ENCODE data around the gene PPIL4.

PPIL4 gene

DNA sequence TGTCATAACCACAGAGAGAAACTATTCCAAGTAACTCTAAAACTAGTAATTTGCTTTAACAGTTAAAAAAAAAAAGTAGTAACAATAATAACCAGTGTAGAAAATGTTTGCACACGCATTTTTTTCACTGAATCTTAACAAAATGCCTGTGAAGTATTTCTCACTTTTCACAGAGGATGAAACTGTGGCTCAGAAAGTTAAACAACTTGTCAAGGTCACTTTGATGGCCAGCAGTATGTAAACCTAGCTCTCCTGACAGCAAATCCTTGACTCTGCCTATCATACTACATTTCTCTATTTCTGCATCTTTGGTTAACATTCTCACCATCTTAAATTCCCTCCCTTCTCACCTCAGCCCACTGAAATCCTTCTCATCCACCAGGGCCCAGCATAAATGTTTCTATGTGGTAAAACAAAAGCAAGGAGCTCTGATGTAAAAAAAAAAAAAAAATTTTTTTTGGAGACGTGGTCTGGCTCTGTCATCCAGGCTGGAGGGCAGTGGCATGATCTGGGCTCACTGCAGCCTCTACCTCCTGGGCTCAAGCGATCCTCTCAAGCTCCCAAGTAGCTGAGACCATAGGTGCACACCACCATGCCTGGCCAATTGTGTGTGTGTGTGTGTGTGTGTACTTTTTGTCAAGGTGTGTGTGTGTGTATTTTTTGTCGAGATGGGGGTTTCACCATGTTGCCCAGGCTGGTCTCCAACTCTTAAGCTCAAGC lies 34.9 kb downstream of the PPIL4 start:
- no peaks in the 10 kb centered on the region for H3K9me3 Mint-ChIP-seq
- H3K27me3 Mint-ChIP-seq (ENCODE audit: low read depth, poor library complexity): no peaks in the 10 kb centered on the region
- H3K27ac Mint-ChIP-seq: no peak overlapping the region
- peaks cover 46% of the 10 kb centered on the region for H3K36me3 Mint-ChIP-seq (ENCODE audit: low read depth)
- no peaks in the 10 kb centered on the region for H3K4me1 Mint-ChIP-seq
- TF ChIP-seq, protein P1, sequence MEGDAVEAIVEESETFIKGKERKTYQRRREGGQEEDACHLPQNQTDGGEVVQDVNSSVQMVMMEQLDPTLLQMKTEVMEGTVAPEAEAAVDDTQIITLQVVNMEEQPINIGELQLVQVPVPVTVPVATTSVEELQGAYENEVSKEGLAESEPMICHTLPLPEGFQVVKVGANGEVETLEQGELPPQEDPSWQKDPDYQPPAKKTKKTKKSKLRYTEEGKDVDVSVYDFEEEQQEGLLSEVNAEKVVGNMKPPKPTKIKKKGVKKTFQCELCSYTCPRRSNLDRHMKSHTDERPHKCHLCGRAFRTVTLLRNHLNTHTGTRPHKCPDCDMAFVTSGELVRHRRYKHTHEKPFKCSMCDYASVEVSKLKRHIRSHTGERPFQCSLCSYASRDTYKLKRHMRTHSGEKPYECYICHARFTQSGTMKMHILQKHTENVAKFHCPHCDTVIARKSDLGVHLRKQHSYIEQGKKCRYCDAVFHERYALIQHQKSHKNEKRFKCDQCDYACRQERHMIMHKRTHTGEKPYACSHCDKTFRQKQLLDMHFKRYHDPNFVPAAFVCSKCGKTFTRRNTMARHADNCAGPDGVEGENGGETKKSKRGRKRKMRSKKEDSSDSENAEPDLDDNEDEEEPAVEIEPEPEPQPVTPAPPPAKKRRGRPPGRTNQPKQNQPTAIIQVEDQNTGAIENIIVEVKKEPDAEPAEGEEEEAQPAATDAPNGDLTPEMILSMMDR (IDR thresholded peaks at IDR 0.05): no peak
- no peak for DNase-seq
- H3K4me3 Mint-ChIP-seq: no peak overlapping the region

DNA sequence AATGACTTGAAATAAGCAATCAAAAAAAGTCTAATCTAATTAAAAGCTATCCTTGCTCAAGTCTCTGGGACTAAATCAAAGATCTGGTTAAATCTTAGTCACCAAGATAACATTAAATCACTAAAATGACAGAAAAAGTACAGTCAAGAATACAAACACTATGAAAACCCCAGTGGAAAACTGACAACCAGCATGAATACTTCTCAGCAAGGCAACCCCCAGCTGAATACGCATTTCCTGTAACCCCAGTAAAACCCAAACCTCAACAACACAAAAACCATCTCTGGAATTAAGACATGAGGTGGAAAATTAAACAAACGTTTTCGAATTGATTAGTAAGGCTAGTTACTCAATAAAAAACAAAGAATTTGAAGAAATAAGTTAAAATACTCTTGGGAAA lies 37.4 kb downstream of the PPIL4 start:
- no peaks in the 10 kb centered on the region for H3K4me1 Mint-ChIP-seq
- H3K9me3 Mint-ChIP-seq: no peaks in the 10 kb centered on the region
- no peaks in the 10 kb centered on the region for H3K27me3 Mint-ChIP-seq (ENCODE audit: low read depth, poor library complexity)
- H3K36me3 Mint-ChIP-seq (ENCODE audit: low read depth): peaks cover 35% of the 10 kb centered on the region
- no peak overlapping the region for H3K27ac Mint-ChIP-seq
- no peak overlapping the region for H3K4me3 Mint-ChIP-seq
- TF ChIP-seq, protein P1 (IDR thresholded peaks at IDR 0.05): no peak
- DNase-seq: no peak

DNA sequence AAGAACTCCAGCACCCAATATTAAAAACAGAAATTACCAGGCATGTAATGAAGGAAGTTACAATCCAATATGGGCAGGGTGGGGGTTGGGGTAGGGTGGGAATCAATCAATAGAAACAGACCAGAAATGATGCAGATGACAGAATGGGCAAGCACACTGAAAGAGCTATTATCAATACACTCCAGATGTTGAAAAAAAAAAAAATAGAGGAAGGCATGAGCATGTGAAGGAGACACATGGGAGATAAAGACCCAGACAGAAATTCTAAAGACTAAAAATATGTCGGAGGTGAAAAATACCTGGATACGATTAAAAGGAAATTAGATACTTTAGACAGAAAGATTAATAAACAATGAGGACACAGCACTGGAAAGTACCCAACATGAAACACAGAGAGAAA lies 42.0 kb downstream of the PPIL4 start:
- no peaks in the 10 kb centered on the region for H3K9me3 Mint-ChIP-seq
- H3K4me3 Mint-ChIP-seq: no peak overlapping the region
- peak overlapping the region; percentile 66 for H3K27ac Mint-ChIP-seq
- H3K4me1 Mint-ChIP-seq: no peaks in the 10 kb centered on the region
- H3K36me3 Mint-ChIP-seq (ENCODE audit: low read depth): peaks cover 20% of the 10 kb centered on the region
- H3K27me3 Mint-ChIP-seq (ENCODE audit: low read depth, poor library complexity): no peaks in the 10 kb centered on the region
- TF ChIP-seq, protein P1 (IDR thresholded peaks at IDR 0.05): no peak
- DNase-seq: no peak

DNA sequence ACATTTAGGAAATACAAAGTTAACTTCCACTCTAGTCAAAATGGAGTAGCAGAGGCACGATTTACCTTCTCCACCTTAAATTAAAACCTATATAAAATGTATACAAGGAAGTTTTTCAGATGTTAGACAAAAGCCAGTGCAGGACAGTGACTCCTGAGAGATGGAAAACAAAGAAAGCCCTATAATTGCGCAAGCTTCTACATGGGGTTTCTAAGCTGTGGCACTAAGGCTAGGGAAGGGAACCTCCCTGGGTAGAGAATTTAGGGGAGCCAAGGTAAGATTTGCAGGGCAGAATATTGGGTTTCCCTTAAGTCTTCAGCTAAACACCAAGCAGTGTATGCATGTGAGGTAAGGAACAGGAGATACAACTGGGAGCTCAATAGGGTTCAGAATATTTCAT lies 42.6 kb downstream of the PPIL4 start:
- no peak for DNase-seq
- H3K27ac Mint-ChIP-seq: peak overlapping the region; percentile 27

DNA sequence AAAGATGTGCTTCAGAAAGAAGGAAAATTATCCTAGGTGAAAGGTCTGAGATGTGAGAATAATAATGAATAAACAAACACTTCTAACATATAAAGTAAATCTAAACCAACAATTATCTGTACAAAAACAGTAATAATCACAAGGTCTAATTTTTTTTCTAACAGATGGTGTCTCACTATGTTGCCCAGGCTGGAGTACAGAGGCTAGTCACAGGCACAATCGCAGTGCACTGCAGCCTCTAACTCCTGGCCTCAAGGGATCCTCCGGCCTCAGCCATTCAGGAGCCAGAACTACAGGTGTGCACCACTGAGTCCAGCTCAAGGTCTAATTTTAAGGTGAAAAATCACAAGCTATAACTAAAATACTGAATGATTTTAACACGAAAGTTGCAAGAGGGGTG lies 44.1 kb downstream of the PPIL4 start:
- Mint-ChIP-seq H3K27ac (no peak overlapping the region), H3K4me1 (no peaks in the 10 kb centered on the region), H3K9me3 (no peaks in the 10 kb centered on the region), H3K4me3 (no peak overlapping the region), H3K36me3 (ENCODE audit: low read depth) (peaks cover 15% of the 10 kb centered on the region), H3K27me3 (ENCODE audit: low read depth, poor library complexity) (no peaks in the 10 kb centered on the region)
- TF ChIP-seq, protein P1 (IDR thresholded peaks at IDR 0.05): no peak
- no peak for DNase-seq

More for the DNA sequence above, 42.6 kb downstream of the PPIL4 start:
- H3K4me3 Mint-ChIP-seq: no peak overlapping the region
- TF ChIP-seq, protein P1 (IDR thresholded peaks at IDR 0.05): no peak
- no peaks in the 10 kb centered on the region for H3K27me3 Mint-ChIP-seq (ENCODE audit: low read depth, poor library complexity)
- H3K36me3 Mint-ChIP-seq (ENCODE audit: low read depth): peaks cover 20% of the 10 kb centered on the region
- no peaks in the 10 kb centered on the region for H3K9me3 Mint-ChIP-seq
- no peaks in the 10 kb centered on the region for H3K4me1 Mint-ChIP-seq

DNA sequence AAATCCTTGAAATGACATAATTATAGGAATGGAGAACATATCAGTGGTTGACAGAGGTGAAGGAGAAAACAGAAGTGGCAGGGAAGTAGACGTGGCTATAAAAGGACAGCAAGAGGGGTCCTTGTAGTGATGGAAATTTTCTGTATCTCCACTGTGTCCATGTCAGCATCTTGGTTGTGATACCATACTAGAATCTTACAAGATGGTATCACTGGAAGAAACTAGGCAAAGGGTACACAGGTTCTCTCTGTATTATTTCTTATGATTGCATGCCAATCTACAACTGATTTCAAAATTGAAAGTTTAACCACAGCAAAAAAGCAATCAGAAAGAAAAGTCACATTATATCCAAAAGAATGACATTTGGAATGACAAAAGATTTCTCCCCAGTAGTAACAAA lies 44.6 kb downstream of the PPIL4 start:
- Mint-ChIP-seq H3K27ac (no peak overlapping the region), H3K27me3 (ENCODE audit: low read depth, poor library complexity) (no peaks in the 10 kb centered on the region), H3K9me3 (no peaks in the 10 kb centered on the region), H3K4me3 (no peak overlapping the region), H3K4me1 (no peaks in the 10 kb centered on the region), H3K36me3 (ENCODE audit: low read depth) (peaks cover 15% of the 10 kb centered on the region)
- TF ChIP-seq, protein P1 (IDR thresholded peaks at IDR 0.05): no peak
- DNase-seq: no peak
